CD4-positive, alpha-beta T cell treated with Interleukin-15 for 1 hour (primary cell): ENCODE data around the gene GYS2.
"Not testable (repeated sequence)": the region's sequence is repeated elsewhere in the genome, so short reads cannot be mapped to it uniquely, and the experiment has no call there.

Experiments used
- DNase-seq: peaks from one replicate; pipeline ENCODE4 v3.0.0-alpha.2; 2020

The GYS2 gene

GRCh38 chr12:21604245-21605101 is at the start of gene GYS2:
Gene GYS2, minus strand, starts transcription at chr12:21604847. Its CDS starts 255 bp downstream, at chr12:21604592.
- DNase-seq, result no peak

- DNase-seq, result no peak
Measured at GRCh38 chr12:21651821-21652220, 47.2 kb upstream of the GYS2 start.

- DNase-seq, result no peak
Measured at GRCh38 chr12:21650997-21651396, 46.4 kb upstream of the GYS2 start.

- DNase-seq, result no peak
Measured at GRCh38 chr12:21649034-21649433, 44.4 kb upstream of the GYS2 start.

- no peak for DNase-seq
Measured at GRCh38 chr12:21648378-21648777, 43.7 kb upstream of the GYS2 start.

GRCh38 chr12:21647179-21647578 is 42.5 kb upstream of the GYS2 start:
- no peak for DNase-seq

- DNase-seq, result not testable (repeated sequence)
Measured at GRCh38 chr12:21645041-21645500, 40.4 kb upstream of the GYS2 start.

GRCh38 chr12:21644516-21644915 is 39.9 kb upstream of the GYS2 start:
- DNase-seq, result no peak

- no peak for DNase-seq
Measured at GRCh38 chr12:21643758-21644157, 39.1 kb upstream of the GYS2 start.

GRCh38 chr12:21642707-21643389 is 38.2 kb upstream of the GYS2 start:
- no peak for DNase-seq

GRCh38 chr12:21638054-21638891 is 33.6 kb upstream of the GYS2 start:
- no peak for DNase-seq

- no peak for DNase-seq
Measured at GRCh38 chr12:21634245-21634644, 29.6 kb upstream of the GYS2 start.

GRCh38 chr12:21631367-21631766 is 26.7 kb upstream of the GYS2 start:
- DNase-seq, result no peak

- no peak for DNase-seq
Measured at GRCh38 chr12:21627924-21628323, 23.3 kb upstream of the GYS2 start.

- DNase-seq, result no peak
Measured at GRCh38 chr12:21618566-21618965, 13.9 kb upstream of the GYS2 start.

- DNase-seq, result no peak
Measured at GRCh38 chr12:21617030-21617429, 12.4 kb upstream of the GYS2 start.

GRCh38 chr12:21615431-21615830 is 10.8 kb upstream of the GYS2 start:
- DNase-seq, result no peak

GRCh38 chr12:21614506-21614905 is 9.9 kb upstream of the GYS2 start:
- no peak for DNase-seq

- no peak for DNase-seq
Measured at GRCh38 chr12:21613931-21614330, 9.3 kb upstream of the GYS2 start.

GRCh38 chr12:21608196-21608595 is 3.5 kb upstream of the GYS2 start:
- no peak for DNase-seq

- DNase-seq, result no peak
Measured at GRCh38 chr12:21607701-21608100, 3.1 kb upstream of the GYS2 start.

GRCh38 chr12:21606175-21606574 is 1.5 kb upstream of the GYS2 start:
- no peak for DNase-seq

- no peak for DNase-seq
Measured at GRCh38 chr12:21602774-21603173, 1.9 kb downstream of the GYS2 start.
